Gastroesophageal sphincter (tissue), 4 donors: ENCODE data around the gene KIF1C. TPM values are rescaled to one million over a fixed set of nuclear protein-coding genes. Genes with fewer than 3 reads are reported as not detected.

Experiments used
- ATAC-seq: fragments of 150-250 bp; one replicate; pipeline ENCODE4 v1.9.1; 2016; ENCODE audit warnings: mild to moderate bottlenecking, moderate library complexity
- H3K27ac ChIP-seq, 4 donors: fragments of 200-600 bp; sonication (generic) in 3 of 4; 1 replicate in 3 of 4; 2 replicates in 1 of 4; pipeline ENCODE4 v1.5.1; 2016 to 2019
- H3K27me3 ChIP-seq: fragments of 200-600 bp; sonication (generic); one replicate; pipeline ENCODE4 v1.5.1; 2019
- H3K36me3 ChIP-seq, 2 donors: fragments of 200-600 bp; sonication (generic); one replicate each; pipeline ENCODE4 v1.5.1; 2019; ENCODE audit warnings: control low read depth in 1 of 2
- H3K4me1 ChIP-seq, 3 donors: fragments of 200-600 bp; sonication (generic); 1 replicate in 2 of 3; 2 replicates in 1 of 3; pipeline ENCODE4 v1.5.1; 2016 to 2019; ENCODE audit warnings: control low read depth in 2 of 3
- H3K4me3 ChIP-seq, 2 donors: fragments of 200-600 bp; sonication (generic); one replicate each; pipeline ENCODE4 v1.5.1; 2019; ENCODE audit warnings: mild to moderate bottlenecking in 1 of 2, moderate library complexity in 1 of 2
- H3K9me3 ChIP-seq, 3 donors: fragments of 200-600 bp; sonication (generic); one replicate each; pipeline ENCODE4 v1.5.1; 2017 to 2019; ENCODE audit warnings: control low read depth in 2 of 3
- CTCF ChIP-seq, 4 experiments: fragments of 200-600 bp in 2 of 4; fragments of 450-650 bp in 2 of 4; sonication (generic) in 1 of 4; IDR thresholded peaks; one replicate each; pipeline ENCODE4 v1.5.1; 2017 to 2019; ENCODE audit warnings: antibody characterized with exemption in 4 of 4, mild to moderate bottlenecking in 2 of 4, moderate library complexity in 2 of 4
- EP300 ChIP-seq: sonication (generic); formaldehyde crosslinking; IDR thresholded peaks from one replicate; pipeline ENCODE4 v1.6.1; 2017; ENCODE audit warnings: antibody characterized with exemption, mild to moderate bottlenecking
- POLR2A ChIP-seq, 2 donors: fragments of 450-650 bp; IDR thresholded peaks; one replicate each; pipeline ENCODE4 v1.6.1; 2017; ENCODE audit warnings: antibody characterized with exemption in 2 of 2, mild to moderate bottlenecking in 2 of 2, moderate library complexity in 1 of 2
- POLR2AphosphoS5 ChIP-seq: sonication (generic); formaldehyde crosslinking; IDR thresholded peaks from one replicate; pipeline ENCODE4 v1.6.1; 2017; ENCODE audit warnings: antibody characterized with exemption
- WGBS, 2 donors: methylation state at CpG; one replicate each; pipeline ENCODE4 v1.1.5; 2018; ENCODE audit warnings: low coverage in 1 of 2; 5-methylcytosine and 5-hydroxymethylcytosine counted together
- total RNA-seq, 4 donors: library from RNA; depleted of rRNA; stranded (reverse); fragments of >200 nt; gene quantifications; one replicate each; pipeline ENCODE4 v1.1.0, GENCODE V29; 2016

Gene KIF1C
- total RNA-seq, 4 donors from 2014 or later = 147 to 302 (median 180) TPM

GRCh38 chr17:4999430-5000093 is 1.8 kb downstream of the KIF1C start:
- H3K36me3 ChIP-seq = peaks cover 0 to 40% of the 10 kb centered on the region in 2 donors
- ATAC-seq = no peak
- WGBS, 2 donors = 4 to 29% methylated on average over 3 to 4 of the region's 12 CpGs
- no peaks in the 10 kb centered on the region for H3K27me3 ChIP-seq
- peak overlapping the region; percentile 57 to 84 for H3K4me3 ChIP-seq
- peaks cover 0 to 42% (median 24%) of the 10 kb centered on the region in 3 donors for H3K4me1 ChIP-seq
- peak overlapping the region; percentile 4 to 98 (median 94) for H3K27ac ChIP-seq
- H3K9me3 ChIP-seq = no peaks in the 10 kb centered on the region
- TF ChIP-seq EP300 (no peak), POLR2AphosphoS5 (no peak), CTCF (IDR thresholded peaks at IDR 0.05) (no peak), POLR2A (IDR thresholded peaks at IDR 0.05) (no peak)

GRCh38 chr17:5000237-5000639 is 2.5 kb downstream of the KIF1C start:
- Histone ChIP-seq H3K27me3 (no peaks in the 10 kb centered on the region), H3K36me3 (peaks cover 0 to 47% of the 10 kb centered on the region in 2 donors), H3K4me3 (peak overlapping the region; percentile 57 to 84), H3K27ac (peak overlapping the region; percentile 4 to 94 (median 87)), H3K9me3 (no peaks in the 10 kb centered on the region), H3K4me1 (peaks cover 0 to 42% (median 24%) of the 10 kb centered on the region in 3 donors)
- TF ChIP-seq POLR2AphosphoS5 (peak; percentile 85), CTCF (IDR thresholded peaks at IDR 0.05) (no peak)
- 40% methylated on average over 3 of the region's 11 CpGs; no CpG with 5 or more reads in 1 of the 2 donors for WGBS, 2 donors
- peak; percentile 65 for ATAC-seq

- no peak overlapping the region for H3K27ac ChIP-seq
- no peaks in the 10 kb centered on the region for H3K9me3 ChIP-seq
- H3K36me3 ChIP-seq = peaks cover 0 to 67% of the 10 kb centered on the region in 2 donors
- peaks cover 0 to 34% (median 18%) of the 10 kb centered on the region in 3 donors for H3K4me1 ChIP-seq
- no peak overlapping the region for H3K4me3 ChIP-seq
- TF ChIP-seq EP300 (no peak), POLR2A (IDR thresholded peaks at IDR 0.05) (no peak), POLR2AphosphoS5 (no peak), CTCF (IDR thresholded peaks at IDR 0.05) (no peak)
- ATAC-seq = no peak
- H3K27me3 ChIP-seq = no peaks in the 10 kb centered on the region
- WGBS, 2 donors = 87% methylated on average over 3 of the region's 20 CpGs; no CpG with 5 or more reads in 1 of the 2 donors
Measured at GRCh38 chr17:5002121-5002788, 4.5 kb downstream of the KIF1C start.

GRCh38 chr17:5003214-5003867 is 5.6 kb downstream of the KIF1C start:
- no peak overlapping the region for H3K27ac ChIP-seq
- no peaks in the 10 kb centered on the region for H3K9me3 ChIP-seq
- WGBS, 2 donors = 90 to 98% methylated on average over 7 of the region's 18 CpGs
- ATAC-seq = no peak
- TF ChIP-seq POLR2AphosphoS5 = no peak
- no peak for TF ChIP-seq POLR2A (IDR thresholded peaks at IDR 0.05)
- TF ChIP-seq EP300 = no peak
- no peak for TF ChIP-seq CTCF (IDR thresholded peaks at IDR 0.05)
- peaks cover 0 to 78% of the 10 kb centered on the region in 2 donors for H3K36me3 ChIP-seq
- peaks cover 0 to 33% (median 18%) of the 10 kb centered on the region in 3 donors for H3K4me1 ChIP-seq
- H3K27me3 ChIP-seq = no peaks in the 10 kb centered on the region
- H3K4me3 ChIP-seq = no peak overlapping the region
